Measurements from ENCODE around the gene SELENBP1.

SELENBP1 gene

DNA sequence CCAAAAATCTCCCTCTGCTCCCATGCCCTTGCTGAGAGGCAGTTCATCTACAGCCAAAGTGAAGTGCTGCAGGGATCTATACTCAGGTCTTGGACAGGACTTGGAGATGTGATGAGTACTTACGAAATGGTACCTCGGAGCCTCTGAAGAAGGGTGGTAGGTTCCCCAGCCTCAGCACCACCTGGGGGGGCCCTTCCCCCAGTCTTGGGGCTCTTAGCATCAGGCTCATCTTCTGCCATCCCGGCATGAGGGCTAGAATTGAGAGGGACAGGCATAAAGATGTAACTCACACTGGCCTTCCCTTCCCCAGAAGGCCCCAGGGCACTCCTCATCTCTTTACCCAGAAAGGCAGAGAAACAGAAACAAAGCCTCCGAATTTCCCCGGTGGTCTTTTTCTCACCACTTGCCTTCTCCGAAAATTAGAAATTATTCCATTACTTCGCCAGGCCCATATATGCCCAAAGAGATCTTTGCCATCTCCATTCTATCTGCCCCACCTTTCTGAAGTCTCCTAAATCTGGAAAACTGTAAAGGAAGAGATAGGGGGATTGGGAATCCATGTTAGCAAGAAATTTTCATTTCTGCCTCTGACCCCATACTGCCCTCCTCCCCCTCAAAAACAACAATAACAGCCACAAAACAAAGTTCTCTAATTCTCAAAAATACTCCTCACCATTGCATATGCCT is 26.3 kb downstream of the SELENBP1 start:
- DNase-seq (ENCODE audit: extremely low read depth in 1 of 2, low read depth in 1 of 2) = no peak

DNA sequence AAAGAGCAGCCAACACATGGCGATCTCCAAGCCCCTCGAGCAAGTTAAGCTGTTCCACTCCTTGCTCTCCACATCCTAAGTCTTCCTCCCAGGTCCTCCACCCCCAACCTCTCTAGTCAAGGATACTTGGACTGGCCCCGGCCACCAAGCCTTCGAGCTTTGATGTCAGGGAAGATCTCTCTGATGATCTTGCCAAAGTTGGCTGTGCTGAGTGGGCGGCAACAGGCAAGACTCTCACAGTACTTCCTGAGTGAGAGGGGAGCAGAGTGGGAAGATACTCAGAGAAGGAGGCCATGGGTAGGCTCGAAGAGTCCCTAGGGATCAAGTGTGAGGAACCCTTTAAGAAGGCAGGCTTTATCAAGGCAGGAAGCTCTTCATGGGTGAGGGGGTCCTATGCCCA is 28.2 kb downstream of the SELENBP1 start:
- no peak for DNase-seq (ENCODE audit: extremely low read depth in 1 of 2, low read depth in 1 of 2)

- no peak for DNase-seq (ENCODE audit: extremely low read depth in 1 of 2, low read depth in 1 of 2)
Measured at GRCh38 chr1:151343587-151343986, 28.9 kb downstream of the SELENBP1 start.

DNA sequence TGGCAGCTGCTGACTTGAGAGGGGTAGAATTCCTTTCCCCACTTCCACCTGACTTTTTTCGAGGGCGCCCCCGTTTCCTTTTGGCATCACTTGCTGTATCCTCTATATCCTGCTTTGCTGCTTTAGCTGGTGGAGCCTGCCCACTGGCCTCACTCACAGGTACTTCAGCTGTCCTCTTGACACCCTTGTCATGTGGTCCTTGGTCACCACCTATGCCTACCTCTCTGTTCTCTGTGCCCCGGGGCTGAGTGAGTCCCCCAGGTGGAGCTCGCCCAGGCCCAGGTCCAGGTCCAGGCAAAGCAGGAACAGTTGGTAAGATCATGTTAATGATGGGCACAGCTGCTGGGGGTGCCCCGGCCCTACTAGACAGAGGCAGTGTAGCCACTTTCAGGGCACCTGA is 29.9 kb downstream of the SELENBP1 start:
- no peak for DNase-seq (ENCODE audit: extremely low read depth in 1 of 2, low read depth in 1 of 2)

DNA sequence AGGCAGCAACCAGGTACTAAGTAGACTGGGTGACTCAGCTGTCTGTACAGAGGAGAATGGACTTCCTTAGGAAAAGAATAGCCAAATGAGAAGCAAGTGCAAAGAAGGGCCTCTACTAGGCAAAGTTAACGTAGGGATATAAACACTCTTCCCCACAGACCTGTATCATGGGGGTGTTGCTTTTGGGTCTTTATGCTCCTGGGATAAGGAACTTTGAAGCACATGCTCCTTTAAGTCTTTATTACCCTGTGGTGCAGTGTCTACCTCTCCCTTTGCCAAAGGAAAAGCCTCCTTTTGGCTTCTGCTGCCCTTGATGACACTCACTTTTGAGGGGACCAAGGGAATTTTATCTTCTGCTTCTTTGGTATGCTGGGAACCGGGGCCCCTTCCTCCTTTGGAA is 30.5 kb downstream of the SELENBP1 start:
- DNase-seq (ENCODE audit: extremely low read depth in 1 of 2, low read depth in 1 of 2) = no peak

GRCh38 chr1:151340870-151341754 is 31.4 kb downstream of the SELENBP1 start:
- DNase-seq (ENCODE audit: extremely low read depth in 1 of 2, low read depth in 1 of 2) = peak in 1 of 2 donors; percentile 22

DNA sequence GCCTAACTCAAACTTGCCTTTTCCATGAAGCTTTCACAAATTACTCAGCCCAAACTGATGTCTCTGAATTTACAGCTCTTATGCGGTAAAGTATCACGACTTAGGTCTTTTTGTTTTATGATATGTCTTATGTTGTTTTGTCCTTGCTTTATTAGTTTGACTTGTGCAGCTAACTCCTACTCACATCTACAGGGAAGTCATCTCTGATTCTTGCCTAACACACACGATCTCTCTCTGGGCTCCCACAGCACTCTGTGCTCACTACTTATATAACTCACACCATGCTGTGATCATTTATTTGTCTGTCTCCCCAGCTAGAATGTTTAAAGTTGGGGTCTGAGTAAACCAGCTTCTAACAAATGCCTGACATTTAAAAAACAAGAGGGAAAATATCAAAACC is 35.9 kb downstream of the SELENBP1 start:
- no peak for DNase-seq (ENCODE audit: extremely low read depth in 1 of 2, low read depth in 1 of 2)

DNA sequence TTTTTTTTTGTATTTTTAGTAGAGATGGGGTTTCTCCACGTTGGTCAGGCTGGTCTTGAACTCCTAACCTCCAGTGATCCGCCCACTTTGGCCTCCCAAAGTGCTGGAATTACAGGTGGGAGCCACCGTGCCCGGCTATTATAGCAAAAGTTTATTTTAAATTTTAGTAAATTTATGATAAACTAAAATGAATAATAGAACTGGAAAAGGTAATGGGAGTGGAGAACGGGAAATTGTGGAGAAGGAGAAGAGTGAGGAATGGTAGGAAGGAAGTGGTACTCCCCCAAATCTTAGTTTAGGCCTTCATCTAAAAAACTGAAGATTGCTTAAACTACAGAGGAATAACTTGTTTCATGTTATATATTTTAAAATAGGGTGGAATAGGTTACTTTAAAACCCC is 37.7 kb downstream of the SELENBP1 start:
- no peak for DNase-seq (ENCODE audit: extremely low read depth in 1 of 2, low read depth in 1 of 2)

DNA sequence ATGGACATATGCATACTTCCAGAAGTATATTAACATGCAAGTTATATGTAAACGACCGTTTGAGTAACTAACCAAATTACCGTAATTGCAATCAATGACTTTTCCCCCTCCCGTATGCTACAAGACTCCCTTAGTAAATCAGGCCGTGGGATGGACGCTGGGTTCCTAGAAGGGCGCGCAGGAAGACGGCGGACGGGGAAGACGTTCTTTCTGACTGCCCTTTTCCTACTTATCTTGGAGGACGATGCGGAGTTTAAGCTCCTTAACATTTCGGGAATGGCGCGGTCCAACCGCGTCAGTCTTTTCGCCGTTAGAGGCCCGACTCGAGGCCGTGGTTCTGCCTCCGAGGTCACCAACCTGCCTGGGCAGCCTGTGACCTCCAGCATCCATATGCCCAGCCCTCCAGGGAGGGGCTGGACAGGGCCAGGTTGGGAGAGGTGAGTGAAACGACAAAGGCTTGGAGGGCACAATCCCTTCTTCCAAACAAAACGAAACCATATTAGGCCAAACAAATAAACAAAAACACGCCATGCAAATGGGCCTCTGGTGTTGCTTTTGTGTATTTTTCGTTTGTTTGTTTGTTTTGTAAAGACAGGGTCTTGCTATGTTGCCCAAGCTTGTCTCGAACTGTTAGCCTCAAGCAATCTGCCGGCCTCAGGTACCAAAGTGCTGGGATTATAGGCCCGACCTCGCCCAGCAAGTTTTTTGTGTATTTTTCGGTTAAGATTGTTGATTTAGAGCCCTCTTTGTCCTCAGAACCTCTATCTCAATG is 44.4 kb downstream of the SELENBP1 start:
- DNase-seq (ENCODE audit: extremely low read depth in 1 of 2, low read depth in 1 of 2) = no peak

- peak; percentile 66 to 72 for DNase-seq (ENCODE audit: extremely low read depth in 1 of 2, low read depth in 1 of 2)
Measured at GRCh38 chr1:151327223-151327902, 45.1 kb downstream of the SELENBP1 start, which contains the start of gene PI4KB. TSS of gene PI4KB (minus strand) at chr1:151327416. CDS start at chr1:151316481, 10,935 bp downstream.

- DNase-seq (ENCODE audit: extremely low read depth in 1 of 2, low read depth in 1 of 2) = peak; percentile 16 to 25
Measured at GRCh38 chr1:151326619-151327222, 45.8 kb downstream of the SELENBP1 start.

GRCh38 chr1:151325646-151326429 is 46.7 kb downstream of the SELENBP1 start:
- no peak for DNase-seq (ENCODE audit: extremely low read depth in 1 of 2, low read depth in 1 of 2)

GRCh38 chr1:151325231-151325630 is 47.3 kb downstream of the SELENBP1 start:
- DNase-seq (ENCODE audit: extremely low read depth in 1 of 2, low read depth in 1 of 2) = no peak

GRCh38 chr1:151324390-151324930 is 48.0 kb downstream of the SELENBP1 start:
- DNase-seq (ENCODE audit: extremely low read depth in 1 of 2, low read depth in 1 of 2) = no peak

GRCh38 chr1:151318975-151319374 is 53.5 kb downstream of the SELENBP1 start:
- DNase-seq (ENCODE audit: extremely low read depth in 1 of 2, low read depth in 1 of 2) = no peak

DNA sequence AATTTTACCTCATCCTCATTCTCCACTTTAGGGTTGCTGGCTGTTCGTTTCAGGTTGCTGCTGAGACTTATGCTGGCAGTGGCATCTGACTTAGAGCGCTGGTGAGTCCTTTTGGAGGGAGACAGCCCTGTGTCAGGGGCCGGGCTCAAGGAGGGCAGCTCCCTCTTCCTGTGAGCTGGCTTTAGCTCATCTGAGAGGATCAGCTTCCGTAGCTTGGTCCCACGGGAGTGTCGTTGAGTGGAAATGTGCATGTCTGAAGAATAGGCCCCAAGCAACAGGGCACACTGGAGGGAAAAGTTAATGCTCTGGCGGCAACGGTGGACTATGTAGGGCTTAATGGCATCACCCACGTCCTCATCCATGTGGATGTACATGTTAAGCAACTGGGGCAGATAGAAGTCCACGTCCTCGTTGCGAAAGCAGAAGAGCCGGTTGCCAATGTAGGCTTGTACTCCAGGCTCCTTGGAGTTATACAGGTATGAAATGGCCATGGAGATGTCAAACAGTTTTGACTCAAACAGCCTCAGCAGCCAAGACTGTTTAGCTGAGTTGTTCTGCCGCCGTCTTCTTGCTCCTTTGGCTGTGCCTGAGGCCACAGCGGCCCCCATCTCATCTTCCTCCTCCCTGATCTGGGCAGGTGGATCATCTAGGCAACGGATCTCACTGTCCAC is 56.8 kb downstream of the SELENBP1 start:
- DNase-seq (ENCODE audit: extremely low read depth in 1 of 2, low read depth in 1 of 2) = no peak

Measured in activated CD8-positive, alpha-beta memory T cell treated with anti-CD3 and anti-CD28 coated beads for 1 hour (primary cell).